ENCODE measurements around the gene CTNNA2.

Gene CTNNA2

GRCh38 chr2:80222644-80223043, 709.8 kb downstream of the CTNNA2 start:
- no peak for DNase-seq (ENCODE audit: low spot score)

GRCh38 chr2:80231421-80231820, 718.6 kb downstream of the CTNNA2 start:
- no peak for DNase-seq (ENCODE audit: low spot score)

GRCh38 chr2:80233333-80233732, 720.5 kb downstream of the CTNNA2 start:
- DNase-seq (ENCODE audit: low spot score): no peak

- no peak for DNase-seq (ENCODE audit: low spot score)
Measured at GRCh38 chr2:80238692-80239469, 726.0 kb downstream of the CTNNA2 start.

- DNase-seq (ENCODE audit: low spot score): no peak
Measured at GRCh38 chr2:80242355-80242910, 729.6 kb downstream of the CTNNA2 start.

- DNase-seq (ENCODE audit: low spot score): no peak
Measured at GRCh38 chr2:80244905-80245584, 732.2 kb downstream of the CTNNA2 start.

GRCh38 chr2:80246534-80246933, 733.7 kb downstream of the CTNNA2 start:
- no peak for DNase-seq (ENCODE audit: low spot score)

GRCh38 chr2:80247339-80247738, 734.5 kb downstream of the CTNNA2 start:
- DNase-seq (ENCODE audit: low spot score): no peak

- DNase-seq (ENCODE audit: low spot score): no peak
Measured at GRCh38 chr2:80248146-80248545, 735.3 kb downstream of the CTNNA2 start.

- no peak for DNase-seq (ENCODE audit: low spot score)
Measured at GRCh38 chr2:80252294-80252986, 739.6 kb downstream of the CTNNA2 start.

- DNase-seq (ENCODE audit: low spot score): no peak
Measured at GRCh38 chr2:80255918-80256781, 743.3 kb downstream of the CTNNA2 start.

GRCh38 chr2:80256782-80257167, 743.9 kb downstream of the CTNNA2 start:
- no peak for DNase-seq (ENCODE audit: low spot score)

GRCh38 chr2:80257450-80257849, 744.6 kb downstream of the CTNNA2 start:
- DNase-seq (ENCODE audit: low spot score): no peak

- DNase-seq (ENCODE audit: low spot score): no peak
Measured at GRCh38 chr2:80258341-80258740, 745.5 kb downstream of the CTNNA2 start.

- no peak for DNase-seq (ENCODE audit: low spot score)
Measured at GRCh38 chr2:80258793-80259192, 745.9 kb downstream of the CTNNA2 start.

GRCh38 chr2:80259292-80259691, 746.4 kb downstream of the CTNNA2 start:
- no peak for DNase-seq (ENCODE audit: low spot score)

- DNase-seq (ENCODE audit: low spot score): no peak
Measured at GRCh38 chr2:80266231-80266630, 753.4 kb downstream of the CTNNA2 start.

GRCh38 chr2:80269806-80270205, 757.0 kb downstream of the CTNNA2 start:
- no peak for DNase-seq (ENCODE audit: low spot score)

- DNase-seq (ENCODE audit: low spot score): no peak
Measured at GRCh38 chr2:80280598-80280997, 767.7 kb downstream of the CTNNA2 start.

- DNase-seq (ENCODE audit: low spot score): no peak
Measured at GRCh38 chr2:80281049-80281448, 768.2 kb downstream of the CTNNA2 start.

- DNase-seq (ENCODE audit: low spot score): no peak
Measured at GRCh38 chr2:80288576-80288975, 775.7 kb downstream of the CTNNA2 start.

- DNase-seq (ENCODE audit: low spot score): no peak
Measured at GRCh38 chr2:80291656-80292055, 778.8 kb downstream of the CTNNA2 start.

Data from ecto neural progenitor cell (in vitro differentiated cells).